Peyer's patch (tissue), 4 donors: ENCODE results near the gene RBL1.

ENCODE experiments used
- POLR2A ChIP-seq, 2 donors: fragments of 450-650 bp; IDR thresholded peaks; one replicate each; pipeline ENCODE4 v1.5.1; 2017; ENCODE audit warnings: antibody characterized with exemption in 2 of 2, mild to moderate bottlenecking in 2 of 2, moderate library complexity in 2 of 2
- TF ChIP-seq, protein P1 (sequence below), 6 experiments: fragments of 450-650 bp in 4 of 6; fragments of 200-600 bp in 2 of 6; sonication (generic) in 1 of 6; IDR thresholded peaks; one replicate each; pipeline ENCODE4 v1.5.1; 2017 to 2019; ENCODE audit warnings: antibody characterized with exemption in 6 of 6, mild to moderate bottlenecking in 3 of 6, moderate library complexity in 1 of 6

DNA sequence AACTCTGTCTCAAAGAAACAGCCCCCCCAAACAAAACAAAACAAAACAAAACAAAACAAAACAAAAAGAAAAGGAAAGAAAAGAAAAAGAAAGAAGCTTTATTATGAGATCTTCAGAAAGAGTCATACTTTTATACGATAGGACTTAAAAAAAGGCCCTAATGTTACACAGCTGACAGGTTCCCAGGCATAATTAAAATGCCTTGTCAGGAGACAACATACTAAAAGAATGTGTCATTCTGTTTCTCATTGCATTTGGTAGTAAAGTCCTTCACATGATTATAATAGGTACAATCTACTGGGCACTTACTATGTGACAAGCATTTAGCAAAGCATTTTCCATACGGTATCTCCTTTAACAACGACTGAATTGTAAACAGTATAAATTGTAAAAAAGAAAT, 46.9 kb upstream of the RBL1 start:
- TF ChIP-seq, protein P1, sequence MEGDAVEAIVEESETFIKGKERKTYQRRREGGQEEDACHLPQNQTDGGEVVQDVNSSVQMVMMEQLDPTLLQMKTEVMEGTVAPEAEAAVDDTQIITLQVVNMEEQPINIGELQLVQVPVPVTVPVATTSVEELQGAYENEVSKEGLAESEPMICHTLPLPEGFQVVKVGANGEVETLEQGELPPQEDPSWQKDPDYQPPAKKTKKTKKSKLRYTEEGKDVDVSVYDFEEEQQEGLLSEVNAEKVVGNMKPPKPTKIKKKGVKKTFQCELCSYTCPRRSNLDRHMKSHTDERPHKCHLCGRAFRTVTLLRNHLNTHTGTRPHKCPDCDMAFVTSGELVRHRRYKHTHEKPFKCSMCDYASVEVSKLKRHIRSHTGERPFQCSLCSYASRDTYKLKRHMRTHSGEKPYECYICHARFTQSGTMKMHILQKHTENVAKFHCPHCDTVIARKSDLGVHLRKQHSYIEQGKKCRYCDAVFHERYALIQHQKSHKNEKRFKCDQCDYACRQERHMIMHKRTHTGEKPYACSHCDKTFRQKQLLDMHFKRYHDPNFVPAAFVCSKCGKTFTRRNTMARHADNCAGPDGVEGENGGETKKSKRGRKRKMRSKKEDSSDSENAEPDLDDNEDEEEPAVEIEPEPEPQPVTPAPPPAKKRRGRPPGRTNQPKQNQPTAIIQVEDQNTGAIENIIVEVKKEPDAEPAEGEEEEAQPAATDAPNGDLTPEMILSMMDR (IDR thresholded peaks at IDR 0.05): no peak
- no peak for TF ChIP-seq POLR2A (IDR thresholded peaks at IDR 0.05)
